Endothelial cell (in vitro differentiated cells): ENCODE measurements around the gene CDRT15L2. TPM values are rescaled to one million over a fixed set of nuclear protein-coding genes. Genes with fewer than 3 reads are reported as not detected.
"Not testable (repeated sequence)": the region's sequence is repeated elsewhere in the genome, so short reads cannot be mapped to it uniquely, and the experiment has no call there.

Experiments
- DNase-seq: peaks from one replicate; pipeline ENCODE4 v3.0.0; 2021; ENCODE audit warnings: low spot score
- H3K27ac Mint-ChIP-seq: one replicate; pipeline ENCODE4 v1.8.0; 2021; ENCODE audit warnings: mixed read lengths, inconsistent platforms; ENCODE audit not compliant: unreplicated experiment
- H3K27me3 Mint-ChIP-seq: one replicate; pipeline ENCODE4 v1.8.0; 2021; ENCODE audit warnings: mild to moderate bottlenecking, moderate library complexity, mixed read lengths, inconsistent platforms; ENCODE audit not compliant: unreplicated experiment
- H3K36me3 Mint-ChIP-seq: one replicate; pipeline ENCODE4 v1.8.0; 2021; ENCODE audit warnings: mild to moderate bottlenecking, low read depth, mixed read lengths, inconsistent platforms; ENCODE audit not compliant: unreplicated experiment
- H3K4me1 Mint-ChIP-seq: one replicate; pipeline ENCODE4 v1.8.0; 2021; ENCODE audit warnings: mild to moderate bottlenecking, mixed read lengths, inconsistent platforms; ENCODE audit not compliant: unreplicated experiment
- H3K4me3 Mint-ChIP-seq: one replicate; pipeline ENCODE4 v1.8.0; 2021; ENCODE audit warnings: mild to moderate bottlenecking, mixed read lengths, inconsistent platforms; ENCODE audit not compliant: unreplicated experiment
- H3K9me3 Mint-ChIP-seq: one replicate; pipeline ENCODE4 v1.8.0; 2021; ENCODE audit warnings: mixed read lengths, inconsistent platforms; ENCODE audit not compliant: unreplicated experiment
- CTCF ChIP-seq: fragments of 200-600 bp; sonication (generic); IDR thresholded peaks from one replicate; pipeline ENCODE4 v1.5.0; 2021; ENCODE audit warnings: antibody characterized with exemption; ENCODE audit not compliant: unreplicated experiment
- total RNA-seq: library from RNA; stranded (reverse); fragmentation: NEBNext Ultra II Directional; extraction: Animal tissue kit (Norgen Biotek cat#: 25700); gene quantifications from one replicate; pipeline ENCODE4 v1.2.1, GENCODE V29; 2021; ENCODE audit not compliant: unreplicated experiment

The CDRT15L2 gene
- total RNA-seq, 1 donor from 2014 or later: not detected

DNA sequence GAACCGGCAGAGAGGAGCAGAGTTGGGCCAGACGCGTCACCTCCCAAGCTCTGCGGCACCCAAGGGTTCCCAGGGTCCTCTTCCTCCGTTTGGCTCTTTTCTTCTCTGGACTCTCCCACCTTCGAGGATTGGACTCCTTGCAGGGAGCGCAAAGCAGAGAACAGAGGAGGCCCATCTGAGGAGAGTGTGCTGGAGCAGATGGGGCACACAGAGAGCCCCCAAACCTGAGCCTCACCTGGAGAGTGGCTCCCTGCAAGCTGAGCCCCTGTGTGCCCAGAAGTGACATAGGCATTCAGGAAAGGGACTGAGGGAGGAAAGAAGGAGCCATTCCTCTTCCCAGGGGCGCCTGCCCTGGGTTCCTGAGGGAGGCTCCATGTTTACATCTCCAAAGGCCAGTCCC is 6.3 kb upstream of the CDRT15L2 start:
- not testable (repeated sequence) for H3K27me3 Mint-ChIP-seq, H3K4me3 Mint-ChIP-seq, H3K36me3 Mint-ChIP-seq, DNase-seq, H3K9me3 Mint-ChIP-seq, H3K4me1 Mint-ChIP-seq, H3K27ac Mint-ChIP-seq

- not testable (repeated sequence) for H3K4me3 Mint-ChIP-seq, H3K4me1 Mint-ChIP-seq, H3K36me3 Mint-ChIP-seq, DNase-seq, H3K27ac Mint-ChIP-seq, H3K9me3 Mint-ChIP-seq, H3K27me3 Mint-ChIP-seq
These were observed 4.5 kb upstream of the CDRT15L2 start for GRCh38 chr17:20575071-20575470.

DNA sequence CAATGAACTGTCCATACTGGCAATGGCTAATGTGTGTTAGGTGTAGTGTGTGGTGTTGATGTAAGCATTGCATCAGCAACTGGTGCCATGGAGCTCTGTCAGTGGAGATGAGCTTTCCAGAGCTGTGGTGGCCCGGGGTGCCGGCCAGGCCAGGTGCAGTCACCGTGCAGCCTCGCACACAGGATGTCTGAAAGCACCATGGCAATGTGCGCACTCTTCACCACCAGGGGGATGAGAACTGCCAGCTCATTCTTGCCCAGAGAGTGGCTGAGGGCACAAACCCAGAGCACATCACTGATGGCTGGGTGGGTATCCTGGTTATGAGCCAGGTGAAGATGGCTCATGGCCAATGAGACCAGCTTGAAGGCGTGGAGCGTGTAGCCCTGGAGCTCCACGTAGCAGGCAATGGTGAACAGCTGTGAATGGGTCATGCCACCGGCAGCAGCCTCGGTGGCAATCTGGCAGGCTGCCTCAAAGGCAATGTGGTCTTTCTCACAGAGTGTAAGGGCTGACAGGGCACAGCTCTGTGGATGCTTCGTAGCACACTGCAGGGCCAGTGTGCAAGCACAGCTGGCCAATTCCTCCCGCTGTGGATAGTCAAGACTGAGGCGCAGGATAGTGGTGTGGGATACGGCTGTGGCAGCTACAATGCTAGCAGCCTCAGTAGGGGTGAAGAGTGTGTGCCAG is 4.5 kb downstream of the CDRT15L2 start:
- H3K27me3 Mint-ChIP-seq, H3K36me3 Mint-ChIP-seq, H3K4me1 Mint-ChIP-seq, H3K4me3 Mint-ChIP-seq, H3K9me3 Mint-ChIP-seq, H3K27ac Mint-ChIP-seq, DNase-seq: not testable (repeated sequence)

DNA sequence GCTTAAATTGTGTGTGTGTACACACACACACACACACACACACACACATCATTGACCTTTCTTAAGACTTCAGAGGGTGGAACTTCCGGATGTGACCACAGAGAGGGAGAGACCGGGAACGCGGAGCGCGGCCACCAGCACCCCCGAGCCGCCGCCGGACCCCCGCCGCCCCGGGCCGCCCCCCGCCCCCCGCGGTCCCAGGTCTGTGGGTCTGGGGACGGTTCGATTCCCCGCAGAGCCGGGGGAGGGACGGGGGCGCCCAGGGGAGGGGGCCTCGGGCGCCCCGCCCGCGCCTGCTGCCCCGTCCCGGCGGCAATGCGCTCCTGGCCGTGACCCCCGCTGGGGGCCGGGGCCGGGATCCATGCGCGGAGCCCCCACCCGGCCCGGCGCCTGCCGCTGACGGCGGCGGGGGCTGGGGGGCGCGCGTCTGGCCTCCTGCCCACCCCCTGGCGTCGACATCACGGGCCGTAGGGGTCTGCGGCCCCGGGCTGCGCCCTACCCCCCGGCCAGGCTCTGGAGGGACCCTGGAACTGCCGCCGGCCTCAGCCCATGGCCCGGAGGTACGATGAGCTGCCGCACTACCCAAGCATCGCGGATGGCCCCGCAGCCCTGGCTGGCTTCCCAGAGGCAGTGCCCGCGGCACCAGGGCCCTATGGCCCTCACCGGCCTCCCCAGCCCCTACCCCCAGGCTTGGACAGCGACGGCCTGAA is 9.4 kb downstream of the CDRT15L2 start:
- H3K36me3 Mint-ChIP-seq, H3K27me3 Mint-ChIP-seq, H3K9me3 Mint-ChIP-seq, DNase-seq, H3K4me1 Mint-ChIP-seq, H3K4me3 Mint-ChIP-seq, H3K27ac Mint-ChIP-seq: not testable (repeated sequence)

GRCh38 chr17:20589454-20589810 is 9.9 kb downstream of the CDRT15L2 start:
- not testable (repeated sequence) for H3K4me1 Mint-ChIP-seq, H3K9me3 Mint-ChIP-seq, H3K27ac Mint-ChIP-seq, H3K36me3 Mint-ChIP-seq, DNase-seq, H3K4me3 Mint-ChIP-seq, H3K27me3 Mint-ChIP-seq

GRCh38 chr17:20591040-20591439 is 11.5 kb downstream of the CDRT15L2 start:
- DNase-seq, H3K9me3 Mint-ChIP-seq, H3K4me3 Mint-ChIP-seq, H3K36me3 Mint-ChIP-seq, H3K27me3 Mint-ChIP-seq, H3K4me1 Mint-ChIP-seq, H3K27ac Mint-ChIP-seq: not testable (repeated sequence)

- not testable (repeated sequence) for DNase-seq, H3K27me3 Mint-ChIP-seq, H3K9me3 Mint-ChIP-seq, H3K4me1 Mint-ChIP-seq, H3K4me3 Mint-ChIP-seq, H3K36me3 Mint-ChIP-seq, H3K27ac Mint-ChIP-seq
These were observed 26.0 kb downstream of the CDRT15L2 start for GRCh38 chr17:20605568-20605967.

DNA sequence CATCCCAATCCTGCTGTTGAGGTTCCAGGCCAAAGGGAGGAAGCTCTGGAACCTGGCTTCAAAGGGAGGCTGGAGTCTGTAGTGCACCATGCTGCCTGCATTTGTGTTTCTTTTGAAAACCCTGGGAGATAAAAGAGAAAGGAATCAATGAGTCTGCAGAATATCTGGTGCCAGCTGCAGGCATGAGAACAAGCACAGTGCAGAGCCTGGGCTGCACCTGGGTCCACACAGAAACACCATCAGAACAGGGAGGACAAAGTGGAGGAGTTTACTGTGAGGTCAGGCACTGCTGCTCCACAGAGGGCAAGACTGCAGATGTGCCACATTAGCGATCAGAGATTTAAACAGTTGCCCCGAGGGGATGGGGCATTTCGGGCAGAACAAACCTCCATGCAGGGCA is 30.0 kb downstream of the CDRT15L2 start:
- H3K4me3 Mint-ChIP-seq, H3K4me1 Mint-ChIP-seq, DNase-seq, H3K27me3 Mint-ChIP-seq, H3K9me3 Mint-ChIP-seq, H3K36me3 Mint-ChIP-seq, H3K27ac Mint-ChIP-seq: not testable (repeated sequence)

DNA sequence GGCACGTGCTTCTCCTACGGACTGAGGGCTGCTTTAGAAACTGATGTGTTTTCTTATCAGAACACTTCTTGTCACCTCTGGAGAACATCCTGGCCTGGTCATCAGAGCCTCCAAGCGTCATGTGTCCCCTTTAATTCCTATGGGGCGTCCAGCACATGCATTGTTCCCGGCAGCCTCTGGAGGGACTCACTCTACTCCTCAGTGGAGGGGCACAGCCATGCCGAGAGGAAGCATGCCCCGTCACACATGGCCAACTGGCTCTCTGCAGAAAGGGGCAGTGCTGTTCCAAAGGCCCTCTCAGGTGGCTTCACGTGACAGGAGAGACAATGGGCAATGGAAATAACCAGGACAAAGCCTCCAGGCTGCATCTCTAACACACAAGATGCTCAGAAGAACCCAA is 31.8 kb downstream of the CDRT15L2 start:
- Mint-ChIP-seq H3K27me3 (no peaks in the 10 kb centered on the region), H3K4me3 (no peak overlapping the region), H3K27ac (no peak overlapping the region), H3K9me3 (no peaks in the 10 kb centered on the region), H3K4me1 (no peaks in the 10 kb centered on the region), H3K36me3 (no peaks in the 10 kb centered on the region)
- no peak for TF ChIP-seq CTCF
- no peak for DNase-seq
